OCI-LY1 (cell line): ENCODE data around the gene SLC25A29.

Source experiments
- H2AFZ ChIP-seq: fragments of 200-600 bp; sonication (generic), shearing (Covaris generic); 2 replicates; pipeline ENCODE4 v1.6.0; 2014; ENCODE audit warnings: antibody characterized with exemption, mild to moderate bottlenecking, low read length
- H3F3A ChIP-seq: fragments of 200-600 bp; sonication (generic), shearing (Covaris generic); 2 replicates; pipeline ENCODE4 v1.6.0; 2014; ENCODE audit warnings: mild to moderate bottlenecking, antibody characterized with exemption, low read length, moderate library complexity; ENCODE audit not compliant: insufficient read depth
- H3K27ac ChIP-seq: fragments of 200-600 bp; sonication (generic); 2 replicates; pipeline ENCODE4 v1.5.1; 2014; ENCODE audit warnings: low read length, mixed run types, mild to moderate bottlenecking, low read depth; ENCODE audit not compliant: poor library complexity, severe bottlenecking
- H3K27me3 ChIP-seq: fragments of 200-600 bp; sonication (generic); 2 replicates; pipeline ENCODE4 v1.6.0; 2014; ENCODE audit warnings: antibody characterized with exemption, mild to moderate bottlenecking, low read length, moderate library complexity; ENCODE audit not compliant: insufficient read depth
- H3K36me3 ChIP-seq: fragments of 200-600 bp; sonication (generic); 2 replicates; pipeline ENCODE4 v1.6.1; 2014; ENCODE audit warnings: mild to moderate bottlenecking, antibody characterized with exemption, low read length, moderate library complexity, mixed read lengths; ENCODE audit not compliant: insufficient read depth
- H3K4me1 ChIP-seq: fragments of 200-600 bp; sonication (generic); 2 replicates; pipeline ENCODE4 v1.5.1; 2014; ENCODE audit warnings: mild to moderate bottlenecking, low read length, moderate library complexity; ENCODE audit not compliant: insufficient read depth, severe bottlenecking
- H3K4me2 ChIP-seq: fragments of 200-600 bp; sonication (generic), shearing (Covaris generic); 2 replicates; pipeline ENCODE4 v1.6.1; 2014; ENCODE audit warnings: low read length
- H3K4me3 ChIP-seq: fragments of 200-600 bp; sonication (generic); 2 replicates; pipeline ENCODE4 v1.5.1; 2014; ENCODE audit warnings: low read length, low read depth, mild to moderate bottlenecking, mixed read lengths; ENCODE audit not compliant: poor library complexity, severe bottlenecking
- H3K79me2 ChIP-seq: fragments of 200-600 bp; shearing (Covaris generic); 2 replicates; pipeline ENCODE4 v1.6.1; 2016; ENCODE audit warnings: mixed run types, low read length, mixed read lengths; ENCODE audit not compliant: insufficient read depth
- H3K9ac ChIP-seq: fragments of 200-600 bp; sonication (generic), shearing (Covaris generic); 2 replicates; pipeline ENCODE4 v1.6.1; 2014; ENCODE audit warnings: mild to moderate bottlenecking, low read length, mixed read lengths
- H3K9me2 ChIP-seq: fragments of 200-600 bp; sonication (generic), shearing (Covaris generic); 2 replicates; pipeline ENCODE4 v1.6.1; 2014; ENCODE audit warnings: low read depth, mild to moderate bottlenecking, low read length, mixed read lengths
- H3K9me3 ChIP-seq: fragments of 200-600 bp; shearing (Covaris generic); 2 replicates; pipeline ENCODE4 v1.6.1; 2014; ENCODE audit warnings: low read length, mixed read lengths
- H4K20me1 ChIP-seq: fragments of 200-600 bp; sonication (generic), shearing (Covaris generic); 2 replicates; pipeline ENCODE4 v1.6.0; 2016; ENCODE audit warnings: mild to moderate bottlenecking, low read length; ENCODE audit not compliant: insufficient read depth
- EZH2 ChIP-seq: fragments of 200-600 bp; sonication (generic), shearing (Covaris generic); IDR thresholded peaks from 2 replicates; pipeline ENCODE4 v1.8.0; 2017; ENCODE audit warnings: borderline replicate concordance, mixed run types, mild to moderate bottlenecking, antibody characterized with exemption, low read length, moderate library complexity, mixed read lengths
- TF ChIP-seq, protein P1 (sequence below): fragments of 200-600 bp; sonication (generic), shearing (Covaris generic); IDR thresholded peaks from 2 replicates; pipeline ENCODE4 v1.5.1; 2017; ENCODE audit warnings: mild to moderate bottlenecking, antibody characterized with exemption, low read length, moderate library complexity, mixed read lengths

The SLC25A29 gene

DNA sequence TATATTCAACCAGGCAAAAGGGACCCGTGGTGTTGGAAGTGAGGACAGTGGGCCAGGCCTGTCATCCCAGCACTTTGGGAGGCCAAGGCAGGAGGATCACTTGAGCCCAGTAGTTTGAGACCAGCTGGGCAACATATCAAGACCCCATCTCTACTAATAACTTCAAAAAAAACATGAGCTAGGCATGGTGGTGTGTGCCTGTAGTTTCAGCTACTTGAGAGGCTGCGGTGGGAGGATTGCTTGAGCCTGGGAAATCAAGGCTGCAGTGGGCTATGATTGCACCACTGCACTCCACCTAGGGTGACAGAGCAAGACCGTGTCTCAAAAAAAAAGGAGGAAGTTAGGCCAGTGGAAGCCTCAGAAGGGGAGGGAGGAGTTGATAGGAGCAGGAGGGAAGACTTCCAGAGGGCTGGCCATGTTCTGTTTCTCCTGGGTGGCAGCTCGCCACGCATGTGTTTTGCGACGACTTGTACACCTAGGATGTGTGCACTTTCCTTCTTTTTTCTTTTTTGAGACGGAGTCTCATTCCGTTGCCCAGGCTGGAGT lies 10.1 kb downstream of the SLC25A29 start:
- no peak overlapping the region for H3K27ac ChIP-seq
- TF ChIP-seq EZH2: no peak
- TF ChIP-seq, protein P1, sequence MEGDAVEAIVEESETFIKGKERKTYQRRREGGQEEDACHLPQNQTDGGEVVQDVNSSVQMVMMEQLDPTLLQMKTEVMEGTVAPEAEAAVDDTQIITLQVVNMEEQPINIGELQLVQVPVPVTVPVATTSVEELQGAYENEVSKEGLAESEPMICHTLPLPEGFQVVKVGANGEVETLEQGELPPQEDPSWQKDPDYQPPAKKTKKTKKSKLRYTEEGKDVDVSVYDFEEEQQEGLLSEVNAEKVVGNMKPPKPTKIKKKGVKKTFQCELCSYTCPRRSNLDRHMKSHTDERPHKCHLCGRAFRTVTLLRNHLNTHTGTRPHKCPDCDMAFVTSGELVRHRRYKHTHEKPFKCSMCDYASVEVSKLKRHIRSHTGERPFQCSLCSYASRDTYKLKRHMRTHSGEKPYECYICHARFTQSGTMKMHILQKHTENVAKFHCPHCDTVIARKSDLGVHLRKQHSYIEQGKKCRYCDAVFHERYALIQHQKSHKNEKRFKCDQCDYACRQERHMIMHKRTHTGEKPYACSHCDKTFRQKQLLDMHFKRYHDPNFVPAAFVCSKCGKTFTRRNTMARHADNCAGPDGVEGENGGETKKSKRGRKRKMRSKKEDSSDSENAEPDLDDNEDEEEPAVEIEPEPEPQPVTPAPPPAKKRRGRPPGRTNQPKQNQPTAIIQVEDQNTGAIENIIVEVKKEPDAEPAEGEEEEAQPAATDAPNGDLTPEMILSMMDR: no peak
- no peaks in the 10 kb centered on the region for H3K36me3 ChIP-seq
- no peaks in the 10 kb centered on the region for H3K79me2 ChIP-seq
- H3K4me1 ChIP-seq: peaks cover 14% of the 10 kb centered on the region
- H4K20me1 ChIP-seq: no peaks in the 10 kb centered on the region
- H2AFZ ChIP-seq: no peak overlapping the region
- H3K9me2 ChIP-seq: no peaks in the 10 kb centered on the region
- H3F3A ChIP-seq: no peaks in the 10 kb centered on the region
- no peak overlapping the region for H3K4me2 ChIP-seq
- no peak overlapping the region for H3K9ac ChIP-seq
- peaks cover 5% of the 10 kb centered on the region; the same call in 1 of the 2 replicates for H3K27me3 ChIP-seq
- no peaks in the 10 kb centered on the region for H3K9me3 ChIP-seq
- no peak overlapping the region for H3K4me3 ChIP-seq

- H3K4me1 ChIP-seq: peaks cover 14% of the 10 kb centered on the region
Observed at GRCh38 chr14:100295376-100296105, 10.7 kb downstream of the SLC25A29 start.

DNA sequence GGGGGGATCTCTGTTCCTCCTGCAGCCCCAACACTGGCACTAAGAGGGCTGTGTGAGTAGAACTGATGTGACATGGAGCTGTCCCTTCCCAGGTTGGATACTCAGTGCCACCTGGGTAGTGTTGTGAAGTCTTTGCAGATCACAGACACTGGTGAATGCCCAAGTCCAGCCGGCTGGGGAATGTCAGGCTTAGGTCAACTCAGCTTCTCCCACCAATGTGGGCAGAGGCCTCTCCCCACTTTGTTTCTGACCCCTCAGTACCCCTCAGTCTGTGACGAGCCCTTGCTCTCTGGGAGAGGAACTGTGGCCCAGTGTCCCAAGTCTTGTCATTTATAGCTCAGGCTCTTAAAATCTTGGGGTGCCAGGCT lies 11.3 kb downstream of the SLC25A29 start:
- H3K27ac ChIP-seq: no peak overlapping the region

More at GRCh38 chr14:100295376-100296105, 10.7 kb downstream of the SLC25A29 start:
- Histone ChIP-seq H3K4me3 (no peak overlapping the region), H3F3A (no peaks in the 10 kb centered on the region), H3K27ac (no peak overlapping the region), H3K36me3 (no peaks in the 10 kb centered on the region), H3K4me2 (no peak overlapping the region), H2AFZ (no peak overlapping the region), H3K9me2 (no peaks in the 10 kb centered on the region), H3K9me3 (no peaks in the 10 kb centered on the region), H4K20me1 (no peaks in the 10 kb centered on the region), H3K27me3 (peaks cover 5% of the 10 kb centered on the region; the same call in 1 of the 2 replicates), H3K9ac (no peak overlapping the region), H3K79me2 (no peaks in the 10 kb centered on the region)
- TF ChIP-seq, protein P1: no peak
- TF ChIP-seq EZH2: no peak

More for the DNA sequence above, 11.3 kb downstream of the SLC25A29 start:
- no peak overlapping the region for H3K4me2 ChIP-seq
- no peaks in the 10 kb centered on the region for H3K9me2 ChIP-seq
- peaks cover 14% of the 10 kb centered on the region for H3K4me1 ChIP-seq
- no peak overlapping the region for H2AFZ ChIP-seq
- TF ChIP-seq EZH2: no peak
- TF ChIP-seq, protein P1: no peak
- peaks cover 5% of the 10 kb centered on the region; the same call in 1 of the 2 replicates for H3K27me3 ChIP-seq
- no peaks in the 10 kb centered on the region for H3K9me3 ChIP-seq
- no peak overlapping the region for H3K9ac ChIP-seq
- H3K36me3 ChIP-seq: no peaks in the 10 kb centered on the region
- H3K79me2 ChIP-seq: no peaks in the 10 kb centered on the region
- no peaks in the 10 kb centered on the region for H3F3A ChIP-seq
- no peaks in the 10 kb centered on the region for H4K20me1 ChIP-seq
- no peak overlapping the region for H3K4me3 ChIP-seq
